VCaP (cell line): ENCODE data around the gene FAM53A.

Experiments used
- H3K27ac ChIP-seq: fragments of 450-650 bp; 2 replicates; pipeline ENCODE4 v1.5.1; 2017
- CTCF ChIP-seq: fragments of 450-650 bp; conservative IDR thresholded peaks from 2 replicates; pipeline ENCODE4 v1.5.1; 2017; ENCODE audit warnings: mild to moderate bottlenecking, moderate library complexity

FAM53A gene

GRCh38 chr4:1599026-1599481 is 85.1 kb downstream of the FAM53A start:
- no peak overlapping the region for H3K27ac ChIP-seq
- no peak for TF ChIP-seq CTCF

- no peak overlapping the region for H3K27ac ChIP-seq
- no peak for TF ChIP-seq CTCF
Observed at GRCh38 chr4:1598206-1599025, 85.7 kb downstream of the FAM53A start.

- no peak overlapping the region for H3K27ac ChIP-seq
- TF ChIP-seq CTCF = no peak
Observed at GRCh38 chr4:1597021-1597931, 86.8 kb downstream of the FAM53A start.

GRCh38 chr4:1596393-1596792 is 87.7 kb downstream of the FAM53A start:
- 0 out of 2 replicates have a peak, but pooled peaks have one; percentile 6 for TF ChIP-seq CTCF
- H3K27ac ChIP-seq = no peak overlapping the region

- TF ChIP-seq CTCF = no peak
- H3K27ac ChIP-seq = no peak overlapping the region
Observed at GRCh38 chr4:1595789-1596325, 88.3 kb downstream of the FAM53A start.

GRCh38 chr4:1594871-1595788 is 89.0 kb downstream of the FAM53A start:
- TF ChIP-seq CTCF = no peak
- no peak overlapping the region for H3K27ac ChIP-seq
